Measurements from ENCODE around the gene PSMD11.

PSMD11 gene

GRCh38 chr17:32491371-32492263 lies 47.3 kb downstream of the PSMD11 start:
- no peak for DNase-seq (ENCODE audit: low read depth in 2 of 2)

- DNase-seq (ENCODE audit: low read depth in 2 of 2), result no peak
Measured at GRCh38 chr17:32492264-32492589, 47.9 kb downstream of the PSMD11 start.

- no peak for DNase-seq (ENCODE audit: low read depth in 2 of 2)
Measured at GRCh38 chr17:32492648-32493289, 48.5 kb downstream of the PSMD11 start.

GRCh38 chr17:32493571-32493970 lies 49.3 kb downstream of the PSMD11 start:
- no peak for DNase-seq (ENCODE audit: low read depth in 2 of 2)

GRCh38 chr17:32493976-32494513 lies 49.7 kb downstream of the PSMD11 start:
- no peak for DNase-seq (ENCODE audit: low read depth in 2 of 2)

GRCh38 chr17:32494621-32495358 lies 50.5 kb downstream of the PSMD11 start:
- no peak for DNase-seq (ENCODE audit: low read depth in 2 of 2)

- no peak for DNase-seq (ENCODE audit: low read depth in 2 of 2)
Measured at GRCh38 chr17:32495359-32496231, 51.3 kb downstream of the PSMD11 start.

- DNase-seq (ENCODE audit: low read depth in 2 of 2), result no peak
Measured at GRCh38 chr17:32496395-32497073, 52.2 kb downstream of the PSMD11 start.

- DNase-seq (ENCODE audit: low read depth in 2 of 2), result no peak
Measured at GRCh38 chr17:32497431-32498205, 53.3 kb downstream of the PSMD11 start.

GRCh38 chr17:32498391-32498790 lies 54.1 kb downstream of the PSMD11 start:
- no peak for DNase-seq (ENCODE audit: low read depth in 2 of 2)

- no peak for DNase-seq (ENCODE audit: low read depth in 2 of 2)
Measured at GRCh38 chr17:32502013-32502412, 57.7 kb downstream of the PSMD11 start.

- DNase-seq (ENCODE audit: low read depth in 2 of 2), result no peak
Measured at GRCh38 chr17:32502710-32503109, 58.4 kb downstream of the PSMD11 start.

- no peak for DNase-seq (ENCODE audit: low read depth in 2 of 2)
Measured at GRCh38 chr17:32503251-32504165, 59.2 kb downstream of the PSMD11 start.

GRCh38 chr17:32504166-32504990 lies 60.1 kb downstream of the PSMD11 start:
- DNase-seq (ENCODE audit: low read depth in 2 of 2), result no peak

- DNase-seq (ENCODE audit: low read depth in 2 of 2), result no peak
Measured at GRCh38 chr17:32508926-32509325, 64.6 kb downstream of the PSMD11 start.

- DNase-seq (ENCODE audit: low read depth in 2 of 2), result no peak
Measured at GRCh38 chr17:32510466-32510865, 66.2 kb downstream of the PSMD11 start.

- no peak for DNase-seq (ENCODE audit: low read depth in 2 of 2)
Measured at GRCh38 chr17:32512328-32512727, 68.0 kb downstream of the PSMD11 start.

GRCh38 chr17:32513579-32513978 lies 69.3 kb downstream of the PSMD11 start:
- DNase-seq (ENCODE audit: low read depth in 2 of 2), result no peak

Measured in stimulated activated CD8-positive, alpha-beta memory T cell treated with anti-CD3 and anti-CD28 coated beads, Interleukin-7, amount 100 ng/mL, for 1 hour (primary cell).